ENCODE results near the gene MAN1A2.

DNA sequence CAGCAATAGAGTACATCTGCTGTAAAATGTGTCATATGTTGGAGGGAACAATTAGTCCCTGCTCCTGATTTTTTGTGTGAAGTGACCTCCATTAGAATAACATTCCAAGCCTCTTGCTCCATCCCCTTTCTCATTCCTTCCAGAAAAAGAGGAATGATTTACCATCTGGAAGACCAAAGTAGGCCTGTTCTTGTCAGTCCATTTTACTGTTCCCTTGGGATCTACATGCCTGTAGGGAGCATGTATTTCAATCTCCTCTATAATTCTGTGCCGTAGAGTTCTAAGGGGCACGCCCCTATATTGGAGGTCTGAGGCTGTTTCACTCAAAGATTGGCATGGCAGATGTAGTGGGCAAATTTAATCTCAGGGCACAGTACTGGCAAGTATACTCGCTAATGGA is 48.8 kb upstream of the MAN1A2 start:
- TF ChIP-seq, protein P1, sequence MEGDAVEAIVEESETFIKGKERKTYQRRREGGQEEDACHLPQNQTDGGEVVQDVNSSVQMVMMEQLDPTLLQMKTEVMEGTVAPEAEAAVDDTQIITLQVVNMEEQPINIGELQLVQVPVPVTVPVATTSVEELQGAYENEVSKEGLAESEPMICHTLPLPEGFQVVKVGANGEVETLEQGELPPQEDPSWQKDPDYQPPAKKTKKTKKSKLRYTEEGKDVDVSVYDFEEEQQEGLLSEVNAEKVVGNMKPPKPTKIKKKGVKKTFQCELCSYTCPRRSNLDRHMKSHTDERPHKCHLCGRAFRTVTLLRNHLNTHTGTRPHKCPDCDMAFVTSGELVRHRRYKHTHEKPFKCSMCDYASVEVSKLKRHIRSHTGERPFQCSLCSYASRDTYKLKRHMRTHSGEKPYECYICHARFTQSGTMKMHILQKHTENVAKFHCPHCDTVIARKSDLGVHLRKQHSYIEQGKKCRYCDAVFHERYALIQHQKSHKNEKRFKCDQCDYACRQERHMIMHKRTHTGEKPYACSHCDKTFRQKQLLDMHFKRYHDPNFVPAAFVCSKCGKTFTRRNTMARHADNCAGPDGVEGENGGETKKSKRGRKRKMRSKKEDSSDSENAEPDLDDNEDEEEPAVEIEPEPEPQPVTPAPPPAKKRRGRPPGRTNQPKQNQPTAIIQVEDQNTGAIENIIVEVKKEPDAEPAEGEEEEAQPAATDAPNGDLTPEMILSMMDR (IDR thresholded peaks at IDR 0.05), result no peak
- TF ChIP-seq POLR2A (IDR thresholded peaks at IDR 0.05), result no peak
